Measurements from ENCODE around the gene FOSB.

GRCh38 chr19:45445139-45445538 lies 22.7 kb upstream of the FOSB start:
- no peak for TF ChIP-seq CTCF (IDR thresholded peaks at IDR 0.05)
- no peak for TF ChIP-seq POLR2A (IDR thresholded peaks at IDR 0.05)
- TF ChIP-seq POLR2AphosphoS5 (IDR thresholded peaks at IDR 0.05; ENCODE audit: insufficient read depth in 1 of 2, low read depth in 1 of 2): no peak
